GM21423 (cell line): ENCODE results near the gene ZMPSTE24.

ENCODE experiments used
- ATAC-seq: cut with Tn5 transposase; IDR thresholded peaks from one replicate; pipeline ENCODE4 v1.9.1; 2021; ENCODE audit warnings: mild to moderate bottlenecking, moderate library complexity; ENCODE audit not compliant: unreplicated experiment

ZMPSTE24 gene

DNA sequence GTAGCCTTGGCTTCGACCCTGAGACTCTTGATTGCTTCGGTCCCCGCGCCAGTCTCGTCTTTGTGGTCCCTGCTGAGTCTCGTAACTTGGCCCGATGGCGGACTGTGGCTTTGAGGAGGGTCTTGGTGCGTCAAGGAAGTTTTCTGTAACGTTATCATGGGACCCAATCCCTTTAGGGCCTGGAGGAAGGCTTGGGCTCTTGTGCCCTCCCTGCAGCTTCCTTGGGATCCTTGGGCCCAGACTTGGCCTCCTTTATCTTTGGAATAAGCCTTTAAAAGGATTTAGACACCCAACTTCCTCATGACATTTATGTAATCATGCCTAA is 371 bp downstream of the ZMPSTE24 start:
- ATAC-seq: no peak

GRCh38 chr1:40264354-40264781 is 6.3 kb downstream of the ZMPSTE24 start:
- no peak for ATAC-seq

- ATAC-seq: no peak
These were observed 7.3 kb downstream of the ZMPSTE24 start for GRCh38 chr1:40265298-40265697.

GRCh38 chr1:40265919-40266318 is 7.9 kb downstream of the ZMPSTE24 start:
- ATAC-seq: no peak

GRCh38 chr1:40266786-40267535 is 8.9 kb downstream of the ZMPSTE24 start:
- no peak for ATAC-seq

GRCh38 chr1:40267767-40268187 is 9.7 kb downstream of the ZMPSTE24 start:
- no peak for ATAC-seq

DNA sequence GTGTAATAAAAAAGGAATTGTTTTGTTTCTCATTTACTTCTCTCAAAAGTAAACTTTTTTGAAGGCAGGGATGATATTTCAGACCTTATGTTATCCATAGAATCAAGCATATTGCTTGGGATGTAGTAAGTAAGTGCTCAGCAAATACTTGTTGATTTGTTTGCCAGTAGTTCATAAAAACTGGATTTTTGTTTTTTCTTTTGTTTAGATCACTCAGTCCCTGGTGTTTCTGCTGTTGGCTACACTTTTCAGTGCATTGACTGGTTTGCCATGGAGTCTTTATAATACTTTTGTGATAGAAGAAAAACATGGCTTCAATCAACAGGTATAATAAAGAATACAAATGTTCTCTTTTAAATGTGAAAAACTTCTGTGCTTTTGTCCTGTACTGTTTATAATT is 10.2 kb downstream of the ZMPSTE24 start:
- no peak for ATAC-seq

GRCh38 chr1:40270152-40270834 is 12.3 kb downstream of the ZMPSTE24 start:
- no peak for ATAC-seq

- no peak for ATAC-seq
These were observed 14.7 kb downstream of the ZMPSTE24 start for GRCh38 chr1:40272653-40273213.

GRCh38 chr1:40273547-40274166 is 15.6 kb downstream of the ZMPSTE24 start:
- no peak for ATAC-seq

GRCh38 chr1:40274331-40274730 is 16.3 kb downstream of the ZMPSTE24 start:
- no peak for ATAC-seq

GRCh38 chr1:40276122-40276521 is 18.1 kb downstream of the ZMPSTE24 start:
- ATAC-seq: no peak

DNA sequence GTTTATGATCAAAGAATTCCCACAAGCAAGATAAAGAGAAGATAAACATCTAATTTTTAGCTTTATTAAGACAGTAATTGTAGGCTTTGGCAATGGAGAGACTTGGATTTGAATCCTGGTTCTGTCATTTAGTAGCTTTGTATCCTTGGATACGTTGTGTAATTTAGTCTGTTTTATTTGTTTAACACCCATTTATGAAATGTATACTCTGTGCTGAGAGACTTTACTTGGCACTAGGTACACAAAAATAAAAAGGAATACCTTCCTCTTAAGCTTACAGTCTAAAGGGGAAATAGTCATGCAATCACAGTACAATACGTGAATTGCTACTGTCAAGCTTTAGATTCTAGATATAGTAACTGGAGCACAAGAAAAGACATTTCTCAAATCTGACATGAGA is 23.8 kb downstream of the ZMPSTE24 start:
- ATAC-seq: no peak

DNA sequence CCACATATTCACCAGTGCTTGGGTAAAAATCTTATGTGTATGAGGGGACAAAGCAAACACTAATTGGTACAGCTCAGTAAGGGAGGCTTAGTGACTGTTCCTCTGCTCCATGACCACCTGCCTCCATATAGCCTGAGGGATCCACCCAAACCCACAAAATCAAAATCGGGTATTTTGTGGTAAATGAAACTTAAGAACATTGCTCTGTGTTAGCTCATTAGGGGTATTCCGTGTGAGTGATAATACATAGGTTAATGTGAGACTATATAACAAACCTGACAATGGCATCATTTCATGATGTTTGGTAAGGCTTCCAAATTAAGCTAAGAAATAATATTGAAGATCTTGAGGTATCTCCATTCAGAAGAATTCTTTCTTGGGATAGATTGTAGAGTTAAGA is 33.3 kb downstream of the ZMPSTE24 start:
- no peak for ATAC-seq

- no peak for ATAC-seq
These were observed 41.6 kb downstream of the ZMPSTE24 start for GRCh38 chr1:40299366-40300248.

GRCh38 chr1:40300249-40300567 is 42.2 kb downstream of the ZMPSTE24 start:
- no peak for ATAC-seq

- ATAC-seq: no peak
These were observed 42.6 kb downstream of the ZMPSTE24 start for GRCh38 chr1:40300651-40301050.

GRCh38 chr1:40301066-40301465 is 43.0 kb downstream of the ZMPSTE24 start:
- ATAC-seq: no peak

DNA sequence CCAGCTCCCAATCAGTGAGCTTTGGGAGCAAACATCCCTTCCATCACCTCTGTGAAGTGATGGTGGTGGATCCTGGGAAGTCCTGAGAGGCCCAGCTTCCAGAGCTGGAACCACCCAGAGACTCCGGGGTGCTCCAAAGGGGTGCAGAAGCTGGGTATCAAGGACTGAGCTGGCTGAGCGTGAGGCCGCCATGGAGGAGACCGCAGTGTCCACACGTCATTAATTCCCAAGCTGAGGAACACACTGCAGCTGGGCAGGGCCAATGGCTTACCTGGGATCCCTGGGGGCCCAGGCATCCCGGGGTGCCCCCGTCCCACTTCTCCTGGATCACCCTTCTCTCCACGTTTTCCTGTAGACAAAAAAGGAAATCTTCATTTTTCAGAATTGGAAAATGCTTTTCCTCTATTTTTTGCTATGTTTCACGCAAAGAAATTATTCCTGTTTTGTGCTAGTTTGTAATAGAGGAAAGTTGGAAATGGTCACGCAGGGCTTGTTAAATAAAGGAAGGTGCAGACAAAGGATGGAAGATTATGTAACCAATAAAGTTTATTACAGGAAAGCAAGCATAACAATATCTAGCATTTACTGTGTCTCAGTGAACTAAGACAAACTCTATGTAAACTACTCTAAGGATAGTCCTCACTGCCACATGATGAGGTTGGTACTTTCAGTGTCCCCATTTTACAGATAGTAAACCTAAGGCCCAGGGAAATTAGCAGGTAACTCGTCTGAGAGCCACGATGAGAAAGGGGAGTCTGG is 43.7 kb downstream of the ZMPSTE24 start:
- no peak for ATAC-seq

- no peak for ATAC-seq
These were observed 44.4 kb downstream of the ZMPSTE24 start for GRCh38 chr1:40302475-40302874.
